Ishikawa (cell line): ENCODE measurements around the gene EDARADD.

ENCODE experiments used
- CEBPB ChIP-seq: IDR thresholded peaks from 2 replicates; pipeline ENCODE4 v1.6.1; 2012
- CREB1 ChIP-seq: IDR thresholded peaks from 2 replicates; pipeline ENCODE4 v1.6.1; 2012; ENCODE audit warnings: low read depth
- RAD21 ChIP-seq: IDR thresholded peaks from 2 replicates; pipeline ENCODE4 v1.6.1; 2012; ENCODE audit warnings: low read depth
- YY1 ChIP-seq: IDR thresholded peaks from 2 replicates; pipeline ENCODE4 v1.6.1; 2012; ENCODE audit warnings: low read depth
- TF ChIP-seq, protein P1 (sequence below): IDR thresholded peaks from 2 replicates; pipeline ENCODE4 v1.6.1; 2012; ENCODE audit warnings: low read depth, mild to moderate bottlenecking

DNA sequence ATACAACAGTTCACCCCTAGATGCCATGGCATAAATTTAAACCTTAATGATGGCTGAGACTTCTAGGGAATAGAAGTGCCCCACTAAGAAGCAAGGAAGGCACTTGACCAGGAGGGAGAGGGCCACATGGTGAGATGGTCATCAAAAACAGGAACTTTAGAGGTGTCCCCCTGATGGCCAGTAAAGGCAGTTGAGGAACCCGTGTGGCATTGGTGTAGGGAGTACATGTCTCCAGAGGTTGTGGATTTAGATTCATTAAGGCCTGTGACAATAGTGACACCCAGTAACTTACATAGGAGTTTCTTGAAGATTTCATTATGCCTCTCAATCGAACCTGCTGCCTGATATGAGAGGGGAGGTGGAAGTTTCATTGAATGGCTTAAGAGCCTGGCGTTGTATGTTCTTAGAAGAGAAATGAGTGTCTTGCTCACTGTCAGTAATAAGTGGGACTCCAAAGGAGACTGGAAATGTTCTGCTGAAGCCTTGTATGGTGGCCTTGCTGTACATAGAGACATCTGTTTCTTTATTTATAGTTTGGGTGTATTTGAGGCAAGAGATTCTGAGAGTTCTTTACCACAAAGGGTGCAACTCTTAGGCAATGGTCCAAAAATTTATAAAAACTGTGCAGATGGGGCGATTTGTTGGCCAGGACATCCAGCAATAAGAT, 27.9 kb downstream of the EDARADD start:
- TF ChIP-seq CREB1, result no peak
- no peak for TF ChIP-seq YY1
- no peak for TF ChIP-seq RAD21
- TF ChIP-seq, protein P1, sequence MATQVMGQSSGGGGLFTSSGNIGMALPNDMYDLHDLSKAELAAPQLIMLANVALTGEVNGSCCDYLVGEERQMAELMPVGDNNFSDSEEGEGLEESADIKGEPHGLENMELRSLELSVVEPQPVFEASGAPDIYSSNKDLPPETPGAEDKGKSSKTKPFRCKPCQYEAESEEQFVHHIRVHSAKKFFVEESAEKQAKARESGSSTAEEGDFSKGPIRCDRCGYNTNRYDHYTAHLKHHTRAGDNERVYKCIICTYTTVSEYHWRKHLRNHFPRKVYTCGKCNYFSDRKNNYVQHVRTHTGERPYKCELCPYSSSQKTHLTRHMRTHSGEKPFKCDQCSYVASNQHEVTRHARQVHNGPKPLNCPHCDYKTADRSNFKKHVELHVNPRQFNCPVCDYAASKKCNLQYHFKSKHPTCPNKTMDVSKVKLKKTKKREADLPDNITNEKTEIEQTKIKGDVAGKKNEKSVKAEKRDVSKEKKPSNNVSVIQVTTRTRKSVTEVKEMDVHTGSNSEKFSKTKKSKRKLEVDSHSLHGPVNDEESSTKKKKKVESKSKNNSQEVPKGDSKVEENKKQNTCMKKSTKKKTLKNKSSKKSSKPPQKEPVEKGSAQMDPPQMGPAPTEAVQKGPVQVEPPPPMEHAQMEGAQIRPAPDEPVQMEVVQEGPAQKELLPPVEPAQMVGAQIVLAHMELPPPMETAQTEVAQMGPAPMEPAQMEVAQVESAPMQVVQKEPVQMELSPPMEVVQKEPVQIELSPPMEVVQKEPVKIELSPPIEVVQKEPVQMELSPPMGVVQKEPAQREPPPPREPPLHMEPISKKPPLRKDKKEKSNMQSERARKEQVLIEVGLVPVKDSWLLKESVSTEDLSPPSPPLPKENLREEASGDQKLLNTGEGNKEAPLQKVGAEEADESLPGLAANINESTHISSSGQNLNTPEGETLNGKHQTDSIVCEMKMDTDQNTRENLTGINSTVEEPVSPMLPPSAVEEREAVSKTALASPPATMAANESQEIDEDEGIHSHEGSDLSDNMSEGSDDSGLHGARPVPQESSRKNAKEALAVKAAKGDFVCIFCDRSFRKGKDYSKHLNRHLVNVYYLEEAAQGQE, result no peak
- no peak for TF ChIP-seq CEBPB
